Activated CD8-positive, alpha-beta memory T cell treated with anti-CD3 and anti-CD28 coated beads, Interleukin-2, amount 50 U/mL, for 1 hour (primary cell): Measurements from ENCODE around the gene LRRN4.
"Not testable (repeated sequence)": the region's sequence is repeated elsewhere in the genome, so short reads cannot be mapped to it uniquely, and the experiment has no call there.

Experiments used
- DNase-seq: peaks from one replicate; pipeline ENCODE4 v3.0.0-alpha.2; 2020; ENCODE audit errors: extremely low read depth

LRRN4 gene

GRCh38 chr20:6058684-6059295, 4.9 kb upstream of the LRRN4 start:
- no peak for DNase-seq

DNA sequence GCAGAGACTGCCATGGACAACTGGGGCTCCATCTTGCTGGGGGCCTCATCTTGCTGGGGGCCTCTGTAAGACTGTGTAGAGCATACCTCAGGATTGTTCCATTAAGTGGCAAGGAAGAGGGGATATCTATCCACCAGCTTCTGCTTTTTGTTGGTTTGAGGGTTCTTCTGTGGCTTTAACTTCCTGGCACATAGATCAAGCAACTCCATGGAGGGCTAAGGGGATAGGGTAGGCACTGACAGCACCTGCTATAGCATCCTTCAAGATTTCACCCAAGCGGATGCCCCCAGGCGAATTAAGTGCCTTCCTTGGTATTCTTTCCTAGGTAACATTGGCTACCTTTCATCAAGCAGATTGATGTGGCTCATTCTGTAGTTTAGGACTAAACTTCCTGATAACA, 3.8 kb upstream of the LRRN4 start:
- no peak for DNase-seq

GRCh38 chr20:6057139-6057538, 3.3 kb upstream of the LRRN4 start:
- no peak for DNase-seq

GRCh38 chr20:6055981-6056569, 2.2 kb upstream of the LRRN4 start:
- no peak for DNase-seq

GRCh38 chr20:6055161-6055783, 1.4 kb upstream of the LRRN4 start:
- no peak for DNase-seq

- DNase-seq: not testable (repeated sequence)
Observed at GRCh38 chr20:6054689-6055051, 810 bp upstream of the LRRN4 start.

- no peak for DNase-seq
Observed at GRCh38 chr20:6053064-6053775, 640 bp downstream of the LRRN4 start.

DNA sequence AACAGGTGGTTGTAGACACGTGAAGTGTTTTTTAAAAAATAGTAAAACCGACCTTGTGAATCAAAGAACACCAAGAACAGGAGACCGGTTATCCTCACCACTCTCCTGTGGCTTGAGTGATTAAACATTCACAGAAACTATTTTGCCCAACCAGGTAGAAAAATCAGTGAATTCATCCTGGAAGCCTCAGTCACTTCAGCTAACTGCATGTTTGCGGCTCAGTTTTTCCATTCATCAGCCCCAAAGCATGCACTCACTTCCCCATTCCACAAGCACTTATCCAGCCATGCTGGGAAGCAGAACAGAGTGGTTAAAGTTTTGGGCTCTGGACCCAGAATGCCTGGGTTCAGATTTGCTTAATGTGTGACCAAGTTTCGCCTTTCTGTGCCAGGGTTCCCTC, 2.4 kb downstream of the LRRN4 start:
- no peak for DNase-seq

DNA sequence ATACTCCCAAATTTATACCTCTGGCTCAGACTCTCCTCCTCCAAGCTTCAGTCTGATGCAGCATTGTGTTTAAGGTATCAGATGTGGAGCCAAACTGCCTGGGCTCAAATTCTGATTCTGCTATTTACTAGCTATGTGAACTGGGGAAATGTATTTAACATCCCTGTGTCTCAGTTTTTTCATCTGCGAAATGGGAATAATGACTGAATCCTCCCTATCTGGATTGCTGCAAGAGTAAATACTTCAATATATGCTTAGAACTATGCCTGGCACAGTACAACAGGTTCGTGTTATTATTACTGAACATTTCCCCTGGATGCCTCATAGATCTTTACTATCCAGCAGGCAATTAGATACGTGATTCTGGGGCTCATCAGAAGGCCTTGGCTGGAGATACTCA, 5.5 kb downstream of the LRRN4 start:
- DNase-seq: no peak

DNA sequence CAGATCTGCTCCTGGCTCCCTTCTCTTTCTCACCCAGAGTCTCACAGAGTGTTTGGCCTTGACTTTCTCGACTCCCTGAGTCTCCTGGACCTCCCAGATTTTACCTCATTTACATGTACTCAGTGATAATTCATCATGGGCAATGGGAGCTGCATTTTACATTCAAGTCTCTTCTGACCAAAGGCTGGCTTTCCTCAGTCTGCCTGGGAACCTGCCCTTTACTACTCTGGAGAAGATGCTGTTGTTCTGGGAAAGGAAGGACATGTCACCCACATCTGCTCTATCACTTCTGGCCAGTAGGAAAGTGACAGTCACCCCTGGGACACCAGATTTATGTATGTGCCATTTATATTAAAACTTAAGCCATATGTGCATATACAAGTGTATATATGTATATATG, 7.4 kb downstream of the LRRN4 start:
- DNase-seq: no peak

- no peak for DNase-seq
Observed at GRCh38 chr20:6045566-6045965, 8.3 kb downstream of the LRRN4 start.

DNA sequence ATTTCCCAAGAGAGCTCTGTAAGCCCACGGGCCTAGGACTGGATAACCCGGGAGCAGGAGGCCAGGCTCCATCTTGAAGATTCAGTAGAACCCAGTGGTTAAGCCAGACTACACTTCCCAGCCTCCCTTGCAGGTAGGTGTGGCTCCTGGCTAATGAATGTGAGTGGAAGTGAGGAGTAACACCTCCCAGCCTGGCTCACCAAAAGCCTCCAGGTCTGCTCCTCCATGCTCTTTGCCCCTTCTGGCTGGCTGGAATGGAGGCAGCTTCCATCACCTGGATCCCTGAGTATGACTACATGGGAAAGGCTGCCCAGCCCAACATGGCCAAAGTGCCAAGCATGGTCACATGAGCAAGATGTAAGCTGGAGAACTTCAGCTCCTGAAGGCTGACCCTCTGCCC, 9.7 kb downstream of the LRRN4 start:
- DNase-seq: no peak

GRCh38 chr20:6041808-6042265, 12.0 kb downstream of the LRRN4 start:
- no peak for DNase-seq

GRCh38 chr20:6040958-6041807, 12.7 kb downstream of the LRRN4 start:
- DNase-seq: no peak

- DNase-seq: no peak
Observed at GRCh38 chr20:6040540-6040939, 13.3 kb downstream of the LRRN4 start.

GRCh38 chr20:6039766-6040165, 14.1 kb downstream of the LRRN4 start:
- DNase-seq: no peak

DNA sequence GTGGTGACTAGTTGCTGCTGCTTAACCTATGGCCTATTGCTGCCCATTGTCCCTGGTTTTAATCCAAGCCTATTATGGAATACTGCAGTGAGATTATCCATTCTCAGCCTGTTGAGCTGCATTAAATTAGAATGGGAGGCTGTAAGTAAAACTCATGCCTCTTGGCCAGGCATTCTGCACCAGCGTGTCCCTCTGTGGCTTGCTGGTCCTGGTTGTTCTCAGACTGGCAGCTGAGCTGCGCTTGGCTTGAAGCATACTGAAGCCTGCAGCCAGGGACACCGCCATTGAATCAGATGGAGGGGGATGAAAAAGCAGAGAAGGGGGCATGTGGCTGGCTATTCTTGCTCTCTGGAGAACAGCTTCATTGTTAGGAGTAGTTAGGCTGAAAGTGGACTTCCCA, 15.6 kb downstream of the LRRN4 start:
- DNase-seq: no peak

GRCh38 chr20:6037082-6037481, 16.8 kb downstream of the LRRN4 start:
- DNase-seq: no peak

DNA sequence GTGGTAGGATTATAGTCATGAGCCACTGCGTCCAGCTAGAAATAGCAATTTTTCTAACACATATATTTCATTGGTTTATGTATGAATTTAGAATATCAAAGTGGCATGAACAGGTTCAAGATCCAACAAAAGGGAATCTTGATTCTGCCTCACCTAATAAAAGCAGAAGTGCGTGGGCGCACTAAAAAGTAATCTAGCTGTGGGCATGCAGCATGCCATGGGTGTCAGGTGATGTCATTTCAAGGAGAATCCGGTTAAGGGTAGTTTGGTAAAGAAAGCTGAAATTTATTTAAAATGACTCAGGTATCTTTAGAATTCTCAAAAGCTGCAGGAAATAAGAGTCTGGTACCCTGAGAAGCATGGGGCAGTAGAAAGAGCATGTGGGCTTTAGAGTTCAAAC, 17.6 kb downstream of the LRRN4 start:
- DNase-seq: no peak

DNA sequence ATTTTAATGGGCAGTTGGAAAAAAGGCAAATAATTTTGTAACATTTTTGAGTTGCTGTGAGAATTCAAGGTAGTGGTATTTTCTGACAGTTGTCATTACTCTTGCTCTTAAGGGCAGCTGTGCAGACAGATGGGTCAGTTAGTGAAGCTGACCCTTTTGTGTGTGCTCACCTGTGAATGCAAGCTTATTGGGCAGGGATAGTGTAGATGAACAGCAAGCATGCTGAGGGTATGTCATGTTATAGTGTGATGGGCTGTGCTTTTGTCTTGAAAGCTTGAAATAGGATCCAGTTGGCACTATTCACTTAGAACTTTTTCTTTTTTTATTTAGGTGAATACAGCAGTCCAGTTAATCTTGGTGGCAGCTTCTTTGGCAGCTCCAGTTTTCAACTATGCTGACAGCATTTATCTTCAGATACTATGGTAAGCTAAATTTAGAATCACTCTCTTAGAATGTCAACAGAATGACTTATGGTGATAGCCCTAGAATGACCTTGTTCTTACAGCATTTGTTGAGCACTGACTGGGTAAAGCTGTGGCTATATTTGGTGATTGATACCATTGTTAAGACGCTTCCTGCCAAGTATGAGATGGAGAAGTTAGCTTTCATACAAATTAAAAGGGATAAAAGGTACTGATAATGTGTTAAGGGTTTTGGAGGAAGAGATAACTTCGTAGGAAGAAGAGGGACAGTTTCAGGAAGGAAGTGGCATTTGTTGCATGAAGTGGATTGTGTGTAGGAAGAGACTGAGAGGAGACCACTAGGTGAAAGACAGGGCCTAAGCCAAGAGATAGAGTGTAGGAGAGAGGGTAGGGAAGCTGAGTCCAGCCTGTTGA, 19.5 kb downstream of the LRRN4 start:
- DNase-seq: no peak

- DNase-seq: not testable (repeated sequence)
Observed at GRCh38 chr20:6032907-6033306, 21.0 kb downstream of the LRRN4 start.
